Aortic smooth muscle cell (primary cell): ENCODE results near the gene TECTA. TPM values are rescaled to one million over a fixed set of nuclear protein-coding genes. Genes with fewer than 3 reads are reported as not detected.

Experiments
- total RNA-seq: library from RNA; depleted of rRNA; stranded (reverse); fragments of >200 nt; gene quantifications from 2 replicates; pipeline ENCODE4 v1.2.3, GENCODE V29; 2014

TECTA gene
- total RNA-seq = 0.40 and 0.44 TPM in 2 replicates

DNA sequence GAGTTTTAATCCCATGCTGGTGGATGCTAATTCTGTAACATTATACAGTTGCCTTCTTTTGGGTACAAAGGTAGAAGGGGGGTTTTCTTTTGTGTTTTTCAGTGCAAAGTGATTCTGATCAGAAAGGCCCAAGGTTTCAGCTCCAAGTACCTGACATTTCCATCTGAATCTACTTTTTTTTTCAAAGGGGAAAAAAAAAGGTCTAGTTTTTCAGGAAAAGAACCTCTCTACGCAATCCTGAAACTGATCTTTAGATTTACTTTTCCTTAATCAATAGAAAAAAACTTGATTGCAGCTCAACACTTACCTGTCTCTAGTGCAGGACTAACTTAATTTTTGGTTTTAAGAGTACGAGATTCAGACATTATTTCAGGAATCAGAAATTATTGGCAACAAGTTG lies at the start of gene TECTA:
TSS of gene TECTA (plus strand) at position 301 of the 400 bp plus-strand sequence. CDS start 1,423 bp downstream, outside the sequence.

Other genes with a start within 250 kb of the TECTA start
- 17.2 and 23.4 TPM in 2 replicates for gene TBCEL, start 77.1 kb upstream of the TECTA start, total RNA-seq
- gene SC5D, start 191.5 kb downstream of the TECTA start, total RNA-seq = 32.1 and 38.4 TPM in 2 replicates